T-helper 2 cell treated with Interferon-gamma antibody and Interleukin-4, amounts not matched to agents 5 μg/mL and 100 μg/mL, for 36 hours (primary cell): ENCODE measurements around the gene BAIAP3.

Experiments used
- DNase-seq: peaks from one replicate; pipeline ENCODE4 v3.0.0; 2021; ENCODE audit warnings: low spot score
- H3K27ac Mint-ChIP-seq: one replicate; pipeline ENCODE4 v1.8.0; 2021; ENCODE audit warnings: mild to moderate bottlenecking, mixed read lengths
- H3K27me3 Mint-ChIP-seq: one replicate; pipeline ENCODE4 v1.8.0; 2021; ENCODE audit warnings: low read depth, mixed read lengths
- H3K36me3 Mint-ChIP-seq: one replicate; pipeline ENCODE4 v1.8.0; 2021; ENCODE audit warnings: low read depth, mixed read lengths
- H3K4me1 Mint-ChIP-seq: one replicate; pipeline ENCODE4 v1.8.0; 2021; ENCODE audit warnings: low read depth, mixed read lengths
- H3K4me3 Mint-ChIP-seq: one replicate; pipeline ENCODE4 v1.8.0; 2022; ENCODE audit warnings: mild to moderate bottlenecking, moderate library complexity, mixed read lengths
- H3K9me3 Mint-ChIP-seq: one replicate; pipeline ENCODE4 v1.8.0; 2021; ENCODE audit warnings: mixed read lengths

Gene BAIAP3

GRCh38 chr16:1308977-1309885, 24.2 kb upstream of the BAIAP3 start, which contains the start of gene UBE2I:
Gene UBE2I, plus strand, starts transcription at chr16:1309636. Its CDS starts 4,395 bp downstream, at chr16:1314031.
- peaks cover 14% of the 10 kb centered on the region for H3K4me1 Mint-ChIP-seq
- no peaks in the 10 kb centered on the region for H3K9me3 Mint-ChIP-seq
- peak within 1 kb of the TSS; percentile 99 for H3K27ac Mint-ChIP-seq
- DNase-seq: peak; percentile 96
- H3K27me3 Mint-ChIP-seq: no peaks in the 10 kb centered on the region
- peak within 1 kb of the TSS; percentile 93 for H3K4me3 Mint-ChIP-seq
- H3K36me3 Mint-ChIP-seq: peaks cover 16% of the 10 kb centered on the region

- peak overlapping the region; percentile 93 for H3K4me3 Mint-ChIP-seq
- no peaks in the 10 kb centered on the region for H3K9me3 Mint-ChIP-seq
- peaks cover 13% of the 10 kb centered on the region for H3K4me1 Mint-ChIP-seq
- H3K27ac Mint-ChIP-seq: peak overlapping the region; percentile 87
- no peaks in the 10 kb centered on the region for H3K27me3 Mint-ChIP-seq
- DNase-seq: peak; percentile 58
- peaks cover 18% of the 10 kb centered on the region for H3K36me3 Mint-ChIP-seq
Measured at GRCh38 chr16:1309888-1310831, 23.3 kb upstream of the BAIAP3 start.

- H3K9me3 Mint-ChIP-seq: no peaks in the 10 kb centered on the region
- peak overlapping the region; percentile 93 for H3K4me3 Mint-ChIP-seq
- DNase-seq: no peak
- H3K36me3 Mint-ChIP-seq: peaks cover 22% of the 10 kb centered on the region
- no peaks in the 10 kb centered on the region for H3K27me3 Mint-ChIP-seq
- H3K4me1 Mint-ChIP-seq: peaks cover 13% of the 10 kb centered on the region
- H3K27ac Mint-ChIP-seq: peak overlapping the region; percentile 87
Measured at GRCh38 chr16:1310832-1311200, 22.6 kb upstream of the BAIAP3 start.

- H3K9me3 Mint-ChIP-seq: no peaks in the 10 kb centered on the region
- peak overlapping the region; percentile 93 for H3K4me3 Mint-ChIP-seq
- H3K36me3 Mint-ChIP-seq: peaks cover 26% of the 10 kb centered on the region
- H3K27ac Mint-ChIP-seq: peak overlapping the region; percentile 87
- peaks cover 13% of the 10 kb centered on the region for H3K4me1 Mint-ChIP-seq
- no peaks in the 10 kb centered on the region for H3K27me3 Mint-ChIP-seq
- no peak for DNase-seq
Measured at GRCh38 chr16:1311212-1311737, 22.2 kb upstream of the BAIAP3 start.

- Mint-ChIP-seq H3K4me3 (peak overlapping the region; percentile 93), H3K36me3 (peaks cover 31% of the 10 kb centered on the region), H3K4me1 (peaks cover 13% of the 10 kb centered on the region), H3K27me3 (no peaks in the 10 kb centered on the region), H3K27ac (no peak overlapping the region), H3K9me3 (no peaks in the 10 kb centered on the region)
- DNase-seq: no peak
Measured at GRCh38 chr16:1311738-1312466, 21.5 kb upstream of the BAIAP3 start.

GRCh38 chr16:1312467-1312816, 21.0 kb upstream of the BAIAP3 start:
- Mint-ChIP-seq H3K4me1 (peaks cover 13% of the 10 kb centered on the region), H3K36me3 (peaks cover 35% of the 10 kb centered on the region), H3K9me3 (no peaks in the 10 kb centered on the region), H3K4me3 (peak overlapping the region; percentile 21), H3K27ac (no peak overlapping the region), H3K27me3 (no peaks in the 10 kb centered on the region)
- no peak for DNase-seq

- no peaks in the 10 kb centered on the region for H3K9me3 Mint-ChIP-seq
- DNase-seq: no peak
- H3K4me1 Mint-ChIP-seq: peaks cover 13% of the 10 kb centered on the region
- H3K36me3 Mint-ChIP-seq: peaks cover 40% of the 10 kb centered on the region
- H3K4me3 Mint-ChIP-seq: peak overlapping the region; percentile 36
- H3K27me3 Mint-ChIP-seq: no peaks in the 10 kb centered on the region
- no peak overlapping the region for H3K27ac Mint-ChIP-seq
Measured at GRCh38 chr16:1312903-1313302, 20.5 kb upstream of the BAIAP3 start.

- H3K27ac Mint-ChIP-seq: no peak overlapping the region
- H3K27me3 Mint-ChIP-seq: no peaks in the 10 kb centered on the region
- H3K4me1 Mint-ChIP-seq: peaks cover 10% of the 10 kb centered on the region
- peaks cover 48% of the 10 kb centered on the region for H3K36me3 Mint-ChIP-seq
- no peaks in the 10 kb centered on the region for H3K9me3 Mint-ChIP-seq
- H3K4me3 Mint-ChIP-seq: no peak overlapping the region
- no peak for DNase-seq
Measured at GRCh38 chr16:1313721-1314369, 19.6 kb upstream of the BAIAP3 start.

- no peak overlapping the region for H3K4me3 Mint-ChIP-seq
- no peaks in the 10 kb centered on the region for H3K27me3 Mint-ChIP-seq
- H3K27ac Mint-ChIP-seq: no peak overlapping the region
- peaks cover 10% of the 10 kb centered on the region for H3K4me1 Mint-ChIP-seq
- peaks cover 53% of the 10 kb centered on the region for H3K36me3 Mint-ChIP-seq
- H3K9me3 Mint-ChIP-seq: no peaks in the 10 kb centered on the region
- DNase-seq: no peak
Measured at GRCh38 chr16:1314399-1315068, 18.9 kb upstream of the BAIAP3 start.

GRCh38 chr16:1315081-1316032, 18.1 kb upstream of the BAIAP3 start:
- Mint-ChIP-seq H3K4me3 (no peak overlapping the region), H3K27ac (no peak overlapping the region)

GRCh38 chr16:1316033-1316405, 17.4 kb upstream of the BAIAP3 start:
- H3K36me3 Mint-ChIP-seq: peaks cover 54% of the 10 kb centered on the region
- no peak overlapping the region for H3K27ac Mint-ChIP-seq
- peaks cover 4% of the 10 kb centered on the region for H3K4me1 Mint-ChIP-seq
- no peak for DNase-seq
- no peaks in the 10 kb centered on the region for H3K27me3 Mint-ChIP-seq
- H3K9me3 Mint-ChIP-seq: no peaks in the 10 kb centered on the region
- no peak overlapping the region for H3K4me3 Mint-ChIP-seq

More at GRCh38 chr16:1315081-1316032, 18.1 kb upstream of the BAIAP3 start:
- Mint-ChIP-seq H3K27me3 (no peaks in the 10 kb centered on the region), H3K36me3 (peaks cover 57% of the 10 kb centered on the region), H3K9me3 (no peaks in the 10 kb centered on the region), H3K4me1 (peaks cover 7% of the 10 kb centered on the region)
- no peak for DNase-seq
